ENCODE measurements around the gene NPHP4. TPM values are rescaled to one million over a fixed set of nuclear protein-coding genes. Genes with fewer than 3 reads are reported as not detected.
A peak's percentile ranks its signal among the peaks of the same experiment; 100 is the strongest.

The NPHP4 gene
- total and polyA plus RNA-seq, 9 donors: 1.9 to 6.4 (median 4.2) TPM

DNA sequence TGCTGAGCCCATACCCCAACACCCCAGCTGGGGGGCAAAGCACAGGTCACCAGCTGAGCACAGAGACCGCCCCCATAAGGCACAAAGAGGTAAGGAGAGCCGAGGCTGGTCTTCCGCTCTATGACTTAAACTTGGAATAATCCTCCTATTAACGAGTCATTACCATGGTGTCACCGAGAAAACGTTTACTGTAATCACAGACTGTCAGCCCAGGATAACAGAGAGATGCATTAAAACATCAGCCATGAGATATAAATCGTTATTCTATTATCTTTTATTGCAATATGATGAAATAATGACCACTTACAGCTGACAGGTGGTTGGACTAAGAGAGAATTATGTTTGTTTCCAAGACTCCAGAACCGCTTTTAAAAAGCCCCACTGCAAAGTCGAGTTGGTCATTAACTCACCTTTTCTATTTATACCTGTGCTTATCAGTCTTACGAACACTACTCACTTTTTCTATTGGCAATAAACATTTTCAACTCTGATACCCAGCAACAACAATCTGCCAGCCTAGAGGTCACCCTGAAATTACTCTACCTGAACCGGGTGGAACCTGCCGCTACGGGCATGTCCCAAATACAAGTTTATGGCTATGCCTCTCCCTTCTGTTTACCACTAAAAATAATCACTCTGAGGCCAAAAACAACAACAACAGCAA, 21.5 kb downstream of the NPHP4 start:
- WGBS (ENCODE audit: insufficient coverage): 84% methylated on average over 8 of the region's 13 CpGs
- no peaks in the 10 kb centered on the region for H3K36me3 ChIP-seq (ENCODE audit: control insufficient read depth, insufficient read depth, low read length)
- H3K27ac ChIP-seq (ENCODE audit: low read length): no peak overlapping the region
- no peaks in the 10 kb centered on the region for H3K27me3 ChIP-seq (ENCODE audit: control insufficient read depth, insufficient read depth, low read length)
- no peaks in the 10 kb centered on the region for H3K9me3 ChIP-seq (replicated peaks; ENCODE audit: control insufficient read depth, low read depth, low read length)
- H3K4me1 ChIP-seq (ENCODE audit: control insufficient read depth, insufficient read depth, low read length): peaks cover 15% of the 10 kb centered on the region
- DNase-seq: no peak
- H3K4me3 ChIP-seq (ENCODE audit: low read length): no peak overlapping the region

- no peaks in the 10 kb centered on the region for H3K27me3 ChIP-seq (ENCODE audit: control insufficient read depth, insufficient read depth, low read length)
- 91% methylated on average over 8 of the region's 10 CpGs for WGBS (ENCODE audit: insufficient coverage)
- DNase-seq: no peak
Measured at GRCh38 chr1:5969168-5969567, 23.1 kb downstream of the NPHP4 start.

DNA sequence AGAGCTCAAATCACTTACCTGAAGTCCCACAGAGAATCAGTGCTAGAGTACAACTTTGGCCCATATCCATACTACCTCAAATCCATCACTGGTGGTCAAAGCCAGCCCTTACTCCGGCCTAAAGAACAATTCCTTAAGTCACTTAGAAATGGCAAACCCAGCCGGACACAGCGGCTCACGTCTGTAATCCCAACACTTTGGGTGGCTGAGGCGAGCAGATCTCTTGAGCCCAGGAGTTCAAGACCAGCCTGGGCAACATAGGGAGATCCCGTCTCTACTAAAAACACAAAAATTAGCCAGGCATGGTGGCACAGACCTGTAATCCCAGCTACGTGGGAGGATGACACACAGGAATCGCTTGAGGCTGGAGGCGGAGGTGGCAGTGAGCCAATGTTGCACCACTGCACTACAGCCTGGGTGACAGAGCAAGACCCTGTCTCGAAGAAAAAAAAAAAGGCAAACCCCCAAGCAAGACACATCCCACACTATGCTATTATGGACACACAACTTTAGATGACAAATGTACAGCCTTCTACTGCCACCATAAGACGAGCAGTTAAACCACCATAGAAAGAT, 24.0 kb downstream of the NPHP4 start:
- 87% methylated on average over 11 of the region's 11 CpGs for WGBS (ENCODE audit: insufficient coverage)
- Histone ChIP-seq H3K36me3 (ENCODE audit: control insufficient read depth, insufficient read depth, low read length) (no peaks in the 10 kb centered on the region), H3K27ac (ENCODE audit: low read length) (no peak overlapping the region), H3K27me3 (ENCODE audit: control insufficient read depth, insufficient read depth, low read length) (no peaks in the 10 kb centered on the region), H3K4me3 (ENCODE audit: low read length) (no peak overlapping the region), H3K9me3 (replicated peaks; ENCODE audit: control insufficient read depth, low read depth, low read length) (no peaks in the 10 kb centered on the region), H3K4me1 (ENCODE audit: control insufficient read depth, insufficient read depth, low read length) (peaks cover 15% of the 10 kb centered on the region)
- DNase-seq: no peak

More at GRCh38 chr1:5969168-5969567, 23.1 kb downstream of the NPHP4 start:
- no peak overlapping the region for H3K27ac ChIP-seq (ENCODE audit: low read length)
- no peak overlapping the region for H3K4me3 ChIP-seq (ENCODE audit: low read length)
- H3K36me3 ChIP-seq (ENCODE audit: control insufficient read depth, insufficient read depth, low read length): no peaks in the 10 kb centered on the region
- H3K9me3 ChIP-seq (replicated peaks; ENCODE audit: control insufficient read depth, low read depth, low read length): no peaks in the 10 kb centered on the region
- H3K4me1 ChIP-seq (ENCODE audit: control insufficient read depth, insufficient read depth, low read length): peaks cover 15% of the 10 kb centered on the region

- DNase-seq: peak; percentile 87
- H3K36me3 ChIP-seq (ENCODE audit: control insufficient read depth, insufficient read depth, low read length): no peaks in the 10 kb centered on the region
- H3K9me3 ChIP-seq (replicated peaks; ENCODE audit: control insufficient read depth, low read depth, low read length): no peaks in the 10 kb centered on the region
- no peaks in the 10 kb centered on the region for H3K27me3 ChIP-seq (ENCODE audit: control insufficient read depth, insufficient read depth, low read length)
- WGBS (ENCODE audit: insufficient coverage): 73% methylated on average over 18 of the region's 23 CpGs
- H3K27ac ChIP-seq (ENCODE audit: low read length): peak overlapping the region; percentile 51
- H3K4me3 ChIP-seq (ENCODE audit: low read length): no peak overlapping the region
- H3K4me1 ChIP-seq (ENCODE audit: control insufficient read depth, insufficient read depth, low read length): peaks cover 15% of the 10 kb centered on the region
Measured at GRCh38 chr1:5967351-5968160, 24.7 kb downstream of the NPHP4 start.

GRCh38 chr1:5966543-5967205, 25.6 kb downstream of the NPHP4 start:
- Histone ChIP-seq H3K4me3 (ENCODE audit: low read length) (no peak overlapping the region), H3K36me3 (ENCODE audit: control insufficient read depth, insufficient read depth, low read length) (peaks cover 7% of the 10 kb centered on the region), H3K9me3 (replicated peaks; ENCODE audit: control insufficient read depth, low read depth, low read length) (no peaks in the 10 kb centered on the region), H3K4me1 (ENCODE audit: control insufficient read depth, insufficient read depth, low read length) (peaks cover 15% of the 10 kb centered on the region), H3K27me3 (ENCODE audit: control insufficient read depth, insufficient read depth, low read length) (no peaks in the 10 kb centered on the region), H3K27ac (ENCODE audit: low read length) (peak overlapping the region; percentile 20)
- WGBS (ENCODE audit: insufficient coverage): 51% methylated on average over 16 of the region's 17 CpGs
- peak; percentile 54 for DNase-seq

DNA sequence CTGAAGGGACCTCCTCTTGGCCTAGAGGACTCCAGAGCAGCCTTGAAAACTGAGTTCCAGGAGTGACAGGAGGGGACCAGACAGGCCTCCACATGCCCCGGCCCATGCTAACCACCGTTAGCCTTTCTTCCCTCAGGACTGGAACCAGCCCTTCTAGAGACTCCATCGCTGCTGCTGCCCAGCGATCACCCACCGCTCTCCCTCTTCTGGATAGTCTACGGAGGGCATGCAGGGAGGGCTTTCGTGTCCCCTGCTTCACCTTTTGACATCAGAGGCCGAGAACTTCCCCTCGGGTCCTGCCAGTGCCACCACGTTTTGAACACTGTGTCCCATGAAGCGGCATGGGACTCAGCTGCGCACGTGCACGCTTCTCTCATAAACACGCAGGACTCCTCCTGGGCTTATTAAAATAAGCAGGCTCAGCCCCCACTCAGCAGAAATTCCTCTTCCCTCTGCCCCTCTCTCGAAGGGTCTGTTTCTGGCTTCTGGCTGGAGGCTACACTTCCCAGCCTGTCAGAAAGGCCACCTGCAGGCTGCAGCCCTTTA, 26.6 kb downstream of the NPHP4 start:
- Histone ChIP-seq H3K27ac (ENCODE audit: low read length) (no peak overlapping the region), H3K9me3 (replicated peaks; ENCODE audit: control insufficient read depth, low read depth, low read length) (no peaks in the 10 kb centered on the region), H3K36me3 (ENCODE audit: control insufficient read depth, insufficient read depth, low read length) (peaks cover 15% of the 10 kb centered on the region), H3K27me3 (ENCODE audit: control insufficient read depth, insufficient read depth, low read length) (no peaks in the 10 kb centered on the region), H3K4me3 (ENCODE audit: low read length) (no peak overlapping the region), H3K4me1 (ENCODE audit: control insufficient read depth, insufficient read depth, low read length) (peaks cover 15% of the 10 kb centered on the region)
- DNase-seq: no peak
- 85% methylated on average over 16 of the region's 16 CpGs for WGBS (ENCODE audit: insufficient coverage)

DNA sequence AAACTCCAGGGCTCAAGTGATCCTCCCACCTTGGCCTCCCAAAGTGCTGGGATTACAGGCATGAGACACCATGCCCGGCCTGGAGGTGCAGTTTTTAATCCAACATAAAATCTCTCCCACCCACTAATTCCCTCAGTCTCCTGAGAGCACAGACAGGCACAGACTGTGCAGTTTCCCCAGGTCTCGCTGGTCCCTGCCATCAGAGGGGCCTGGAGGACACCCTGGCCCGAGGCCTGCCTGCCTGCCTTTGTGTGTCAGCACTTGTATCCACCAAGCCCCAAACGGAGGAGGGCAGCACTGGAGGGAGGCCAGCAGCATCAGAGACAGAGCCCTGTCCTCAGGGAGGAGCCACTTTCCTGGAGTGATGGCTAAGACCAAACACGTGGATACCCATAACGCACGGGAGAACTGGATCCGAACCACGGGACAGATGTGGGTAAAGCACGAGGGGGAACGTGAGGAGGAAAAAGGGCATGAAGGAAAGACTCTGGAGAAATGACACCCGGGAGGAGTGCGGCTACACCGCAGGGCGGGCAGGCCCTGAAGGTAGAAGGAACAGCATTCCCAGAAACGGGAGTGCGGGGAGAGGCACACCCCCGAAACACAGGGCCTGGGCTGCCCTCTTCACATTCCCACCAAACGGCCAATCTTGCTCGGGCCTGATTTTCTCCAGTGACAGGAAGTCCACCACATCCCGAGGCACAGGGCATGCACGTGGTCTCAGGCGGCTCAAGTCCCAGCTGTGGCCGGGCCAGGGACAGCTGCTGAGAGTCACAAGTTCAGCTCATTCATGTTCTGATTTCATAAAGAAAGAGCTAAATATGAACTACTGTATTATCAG, 29.7 kb downstream of the NPHP4 start:
- no peaks in the 10 kb centered on the region for H3K27me3 ChIP-seq (ENCODE audit: control insufficient read depth, insufficient read depth, low read length)
- no peak for DNase-seq
- no peaks in the 10 kb centered on the region for H3K9me3 ChIP-seq (replicated peaks; ENCODE audit: control insufficient read depth, low read depth, low read length)
- 84% methylated on average over 15 of the region's 24 CpGs for WGBS (ENCODE audit: insufficient coverage)
- peaks cover 12% of the 10 kb centered on the region for H3K4me1 ChIP-seq (ENCODE audit: control insufficient read depth, insufficient read depth, low read length)
- no peak overlapping the region for H3K27ac ChIP-seq (ENCODE audit: low read length)
- no peak overlapping the region for H3K4me3 ChIP-seq (ENCODE audit: low read length)
- peaks cover 21% of the 10 kb centered on the region for H3K36me3 ChIP-seq (ENCODE audit: control insufficient read depth, insufficient read depth, low read length)

DNA sequence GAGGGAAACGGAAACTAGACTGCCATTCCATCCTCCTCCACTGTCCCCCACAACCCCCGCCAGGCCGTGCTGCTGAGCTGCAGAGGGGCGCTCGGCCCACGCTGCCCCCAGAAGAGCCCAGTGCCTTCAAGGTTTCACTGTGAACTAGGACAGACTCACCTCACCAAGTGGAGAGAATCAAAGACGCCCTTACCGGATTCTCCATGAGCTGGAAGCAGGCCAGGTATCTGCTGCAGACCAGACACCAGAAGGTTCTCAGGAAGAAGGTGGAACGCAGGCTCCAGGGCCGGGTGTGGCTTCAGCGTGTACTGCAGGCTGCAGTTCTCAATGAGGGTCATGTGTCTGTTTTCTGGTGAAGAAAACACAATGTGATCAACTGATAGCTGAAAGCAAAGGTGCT, 30.6 kb downstream of the NPHP4 start:
- 85% methylated on average over 8 of the region's 11 CpGs for WGBS (ENCODE audit: insufficient coverage)
- Histone ChIP-seq H3K4me3 (ENCODE audit: low read length) (no peak overlapping the region), H3K9me3 (replicated peaks; ENCODE audit: control insufficient read depth, low read depth, low read length) (no peaks in the 10 kb centered on the region), H3K27ac (ENCODE audit: low read length) (no peak overlapping the region), H3K36me3 (ENCODE audit: control insufficient read depth, insufficient read depth, low read length) (peaks cover 21% of the 10 kb centered on the region), H3K4me1 (ENCODE audit: control insufficient read depth, insufficient read depth, low read length) (peaks cover 3% of the 10 kb centered on the region), H3K27me3 (ENCODE audit: control insufficient read depth, insufficient read depth, low read length) (no peaks in the 10 kb centered on the region)
- no peak for DNase-seq

GRCh38 chr1:5960336-5960735, 31.9 kb downstream of the NPHP4 start:
- 94% methylated on average over 6 of the region's 7 CpGs for whole genome bisulfite sequencing (ENCODE audit: insufficient coverage)
- peaks cover 27% of the 10 kb centered on the region for H3K36me3 ChIP-seq (ENCODE audit: control insufficient read depth, insufficient read depth, low read length)
- DNase-seq: no peak

More at GRCh38 chr1:5960336-5960735, 31.9 kb downstream of the NPHP4 start:
- no peak overlapping the region for H3K4me3 ChIP-seq (ENCODE audit: low read length)
- H3K9me3 ChIP-seq (replicated peaks; ENCODE audit: control insufficient read depth, low read depth, low read length): no peaks in the 10 kb centered on the region
- no peaks in the 10 kb centered on the region for H3K4me1 ChIP-seq (ENCODE audit: control insufficient read depth, insufficient read depth, low read length)
- H3K27me3 ChIP-seq (ENCODE audit: control insufficient read depth, insufficient read depth, low read length): no peaks in the 10 kb centered on the region
- no peak overlapping the region for H3K27ac ChIP-seq (ENCODE audit: low read length)

All from muscle of leg (tissue), 11 donors.